ENCODE results near the gene KCNJ12. TPM values are rescaled to one million over a fixed set of nuclear protein-coding genes. Genes with fewer than 3 reads are reported as not detected.
"Not testable (repeated sequence)": the region's sequence is repeated elsewhere in the genome, so short reads cannot be mapped to it uniquely, and the experiment has no call there.

KCNJ12 gene
- total RNA-seq, 2 experiments from 2014 or later: 0.11 TPM; not detected in 1

- peaks cover 22% of the 10 kb centered on the region for H3K4me1 Mint-ChIP-seq (ENCODE audit: low read depth)
- intact Hi-C loops (cut with DNase I, micrococcal nuclease): loop anchor here in 1 of 2 experiments (5.0 to 10.0 kb wide), 2 partner anchors 140 to 337 kb away; no protein-coding TSS in a partner anchor
- no peak overlapping the region for H3K4me3 Mint-ChIP-seq
- H3K27me3 Mint-ChIP-seq: peaks cover 24% of the 10 kb centered on the region
- ATAC-seq (ENCODE audit: poor library complexity) (no peak), DNase-seq (no peak)
- no peak overlapping the region for H3K27ac ChIP-seq (ENCODE audit: low read depth in 1 of 2, low read length in 2 of 2)
- H3K36me3 ChIP-seq (ENCODE audit: insufficient read depth, low read length): no peaks in the 10 kb centered on the region
- ChIA-PET CTCF (no interaction called here), POLR2A (no interaction called here)
- H3K27ac Mint-ChIP-seq: no peak overlapping the region
- H3K4me1 ChIP-seq (ENCODE audit: insufficient read depth, low read length): peaks cover 17% of the 10 kb centered on the region
- no peak overlapping the region for H3K4me3 ChIP-seq (ENCODE audit: low read length)
- peaks cover 0 to 8% of the 10 kb centered on the region in 2 experiments for H3K27me3 ChIP-seq (ENCODE audit: control insufficient read depth in 1 of 2, insufficient read depth in 2 of 2, low read length in 2 of 2)
- no peak for TF ChIP-seq CTCF (IDR thresholded peaks at IDR 0.05)
- H3K9me3 ChIP-seq (ENCODE audit: control insufficient read depth in 1 of 2, insufficient read depth in 1 of 2, low read length in 2 of 2): peaks cover 0 to 6% of the 10 kb centered on the region in 2 experiments
- no peaks in the 10 kb centered on the region for H3K36me3 Mint-ChIP-seq (ENCODE audit: low read depth)
- no peaks in the 10 kb centered on the region for H3K9me3 Mint-ChIP-seq
Measured at GRCh38 chr17:21454441-21454840, 78.3 kb downstream of the KCNJ12 start.

- Histone ChIP-seq H3K4me3 (ENCODE audit: low read length) (no peak overlapping the region), H3K4me1 (ENCODE audit: insufficient read depth, low read length) (peaks cover 17% of the 10 kb centered on the region), H3K27ac (ENCODE audit: low read depth in 1 of 2, low read length in 2 of 2) (no peak overlapping the region), H3K27me3 (ENCODE audit: control insufficient read depth in 1 of 2, insufficient read depth in 2 of 2, low read length in 2 of 2) (peaks cover 0 to 6% of the 10 kb centered on the region in 2 experiments), H3K9me3 (ENCODE audit: control insufficient read depth in 1 of 2, insufficient read depth in 1 of 2, low read length in 2 of 2) (peaks cover 0 to 6% of the 10 kb centered on the region in 2 experiments), H3K36me3 (ENCODE audit: insufficient read depth, low read length) (no peaks in the 10 kb centered on the region)
- no peak overlapping the region for H3K27ac Mint-ChIP-seq
- H3K27me3 Mint-ChIP-seq: peaks cover 21% of the 10 kb centered on the region
- POLR2A ChIA-PET: no interaction called here
- DNase-seq (no peak), ATAC-seq (ENCODE audit: poor library complexity) (no peak)
- intact Hi-C loops (cut with DNase I, micrococcal nuclease): loop anchor here (2.0 to 10.0 kb wide), 3 partner anchors 141 to 173 kb away; partner anchors contain the start of gene MAP2K3 (in 1 of the 2)
- H3K36me3 Mint-ChIP-seq (ENCODE audit: low read depth): no peaks in the 10 kb centered on the region
- no peaks in the 10 kb centered on the region for H3K9me3 Mint-ChIP-seq
- no peak for TF ChIP-seq CTCF (IDR thresholded peaks at IDR 0.05)
- H3K4me1 Mint-ChIP-seq (ENCODE audit: low read depth): peaks cover 22% of the 10 kb centered on the region
- CTCF ChIA-PET: no interaction called here
- H3K4me3 Mint-ChIP-seq: no peak overlapping the region
Measured at GRCh38 chr17:21455761-21456160, 79.6 kb downstream of the KCNJ12 start.

- not testable (repeated sequence) for H3K27ac Mint-ChIP-seq; H3K9me3 Mint-ChIP-seq; H3K4me3 Mint-ChIP-seq; ATAC-seq (ENCODE audit: poor library complexity); H3K4me3 ChIP-seq (ENCODE audit: low read length); H3K9me3 ChIP-seq (ENCODE audit: control insufficient read depth in 1 of 2, insufficient read depth in 1 of 2, low read length in 2 of 2); H3K36me3 ChIP-seq (ENCODE audit: insufficient read depth, low read length); H3K27ac ChIP-seq (ENCODE audit: low read depth in 1 of 2, low read length in 2 of 2); H3K36me3 Mint-ChIP-seq (ENCODE audit: low read depth); DNase-seq; H3K27me3 ChIP-seq (ENCODE audit: control insufficient read depth in 1 of 2, insufficient read depth in 2 of 2, low read length in 2 of 2)
- H3K4me1 ChIP-seq (ENCODE audit: insufficient read depth, low read length): peaks cover 17% of the 10 kb centered on the region
- CTCF ChIA-PET: interaction anchor here (0.6 to 2.4 kb wide), 14 partner anchors 10 to 413 kb away, joined by 3 to 55 read pairs (median 4); partner anchors contain the start of gene USP22
- Mint-ChIP-seq H3K27me3 (peaks cover 22% of the 10 kb centered on the region), H3K4me1 (ENCODE audit: low read depth) (peaks cover 22% of the 10 kb centered on the region)
- POLR2A ChIA-PET: interaction anchor here (1.0 to 1.3 kb wide), 4 partner anchors 57 to 180 kb away, joined by 3 to 6 read pairs (median 4); no protein-coding TSS in a partner anchor
- intact Hi-C loops (cut with DNase I, micrococcal nuclease): loop anchor here (2.0 to 10.0 kb wide), 3 partner anchors 142 to 174 kb away; partner anchors contain the start of gene MAP2K3 (in 1 of the 2)
Measured at GRCh38 chr17:21456449-21456848, 80.3 kb downstream of the KCNJ12 start.
